Measurements from ENCODE around the gene SRCIN1.
"Not testable (repeated sequence)": the region's sequence is repeated elsewhere in the genome, so short reads cannot be mapped to it uniquely, and the experiment has no call there.

SRCIN1 gene

GRCh38 chr17:38504216-38504615, 101.5 kb downstream of the SRCIN1 start:
- no peak for DNase-seq

- DNase-seq: not testable (repeated sequence)
Measured at GRCh38 chr17:38503286-38503913, 102.4 kb downstream of the SRCIN1 start.

GRCh38 chr17:38501718-38502117, 104.0 kb downstream of the SRCIN1 start:
- DNase-seq: not testable (repeated sequence)

GRCh38 chr17:38499230-38499629, 106.5 kb downstream of the SRCIN1 start:
- not testable (repeated sequence) for DNase-seq

- DNase-seq: no peak
Measured at GRCh38 chr17:38498353-38498752, 107.4 kb downstream of the SRCIN1 start.

- not testable (repeated sequence) for DNase-seq
Measured at GRCh38 chr17:38497656-38498055, 108.1 kb downstream of the SRCIN1 start.

GRCh38 chr17:38494152-38494551, 111.6 kb downstream of the SRCIN1 start:
- not testable (repeated sequence) for DNase-seq

GRCh38 chr17:38492067-38493040, 113.4 kb downstream of the SRCIN1 start:
- DNase-seq: peak; percentile 93

- not testable (repeated sequence) for DNase-seq
Measured at GRCh38 chr17:38491346-38492066, 114.2 kb downstream of the SRCIN1 start.

GRCh38 chr17:38489774-38490173, 116.0 kb downstream of the SRCIN1 start:
- DNase-seq: not testable (repeated sequence)

GRCh38 chr17:38485681-38486298, 120.0 kb downstream of the SRCIN1 start:
- DNase-seq: not testable (repeated sequence)

GRCh38 chr17:38485146-38485468, 120.6 kb downstream of the SRCIN1 start:
- DNase-seq: no peak

- DNase-seq: peak; percentile 62
Measured at GRCh38 chr17:38484242-38485145, 121.3 kb downstream of the SRCIN1 start.

- not testable (repeated sequence) for DNase-seq
Measured at GRCh38 chr17:38482700-38483043, 123.1 kb downstream of the SRCIN1 start.

GRCh38 chr17:38482039-38482699, 123.6 kb downstream of the SRCIN1 start:
- DNase-seq: not testable (repeated sequence)

Data from activated CD4-positive, alpha-beta T cell treated with anti-CD3 and anti-CD28 coated beads, Interleukin-2, amount 50 U/mL, for 1 hour (primary cell).